Urinary bladder (tissue), 4 donors: ENCODE measurements around the gene EPN2. TPM values are rescaled to one million over a fixed set of nuclear protein-coding genes. Genes with fewer than 3 reads are reported as not detected.

ENCODE experiments used
- DNase-seq: peaks from one replicate; pipeline ENCODE4 v3.0.0-alpha.2; 2015; ENCODE audit errors: extremely low spot score
- H3K27ac ChIP-seq: one replicate; pipeline ENCODE4 v1.5.1; 2013; ENCODE audit warnings: low read depth, mild to moderate bottlenecking, moderate library complexity
- H3K36me3 ChIP-seq: one replicate; pipeline ENCODE4 v1.6.1; 2013; ENCODE audit warnings: mild to moderate bottlenecking, moderate library complexity; ENCODE audit not compliant: insufficient read depth
- H3K4me1 ChIP-seq: one replicate; pipeline ENCODE4 v1.6.1; 2013; ENCODE audit warnings: mild to moderate bottlenecking, moderate library complexity; ENCODE audit not compliant: insufficient read depth
- H3K4me3 ChIP-seq: one replicate; pipeline ENCODE4 v1.5.1; 2013; ENCODE audit warnings: low read depth, low read length
- WGBS: extraction: QIAGEN DNeasy Blood & Tissue Kit; methylation state at CpG from one replicate; pipeline ENCODE4 v1.1.7; 2013; 5-methylcytosine and 5-hydroxymethylcytosine counted together
- polyA plus RNA-seq: library from polyadenylated mRNA; stranded (reverse); fragments of 200-250 nt; gene quantifications from one replicate; pipeline ENCODE4 v1.2.3, GENCODE V29; 2013
- total RNA-seq: library from RNA; depleted of rRNA; stranded (reverse); fragments of >200 nt; gene quantifications from one replicate; pipeline ENCODE4 v1.2.3, GENCODE V29; 2014
- donor health status: healthy with polysubstance abuse.
- donor health status: healthy.

Gene EPN2
- total and polyA plus RNA-seq, 2 donors, result 40.3 to 46.2 TPM

DNA sequence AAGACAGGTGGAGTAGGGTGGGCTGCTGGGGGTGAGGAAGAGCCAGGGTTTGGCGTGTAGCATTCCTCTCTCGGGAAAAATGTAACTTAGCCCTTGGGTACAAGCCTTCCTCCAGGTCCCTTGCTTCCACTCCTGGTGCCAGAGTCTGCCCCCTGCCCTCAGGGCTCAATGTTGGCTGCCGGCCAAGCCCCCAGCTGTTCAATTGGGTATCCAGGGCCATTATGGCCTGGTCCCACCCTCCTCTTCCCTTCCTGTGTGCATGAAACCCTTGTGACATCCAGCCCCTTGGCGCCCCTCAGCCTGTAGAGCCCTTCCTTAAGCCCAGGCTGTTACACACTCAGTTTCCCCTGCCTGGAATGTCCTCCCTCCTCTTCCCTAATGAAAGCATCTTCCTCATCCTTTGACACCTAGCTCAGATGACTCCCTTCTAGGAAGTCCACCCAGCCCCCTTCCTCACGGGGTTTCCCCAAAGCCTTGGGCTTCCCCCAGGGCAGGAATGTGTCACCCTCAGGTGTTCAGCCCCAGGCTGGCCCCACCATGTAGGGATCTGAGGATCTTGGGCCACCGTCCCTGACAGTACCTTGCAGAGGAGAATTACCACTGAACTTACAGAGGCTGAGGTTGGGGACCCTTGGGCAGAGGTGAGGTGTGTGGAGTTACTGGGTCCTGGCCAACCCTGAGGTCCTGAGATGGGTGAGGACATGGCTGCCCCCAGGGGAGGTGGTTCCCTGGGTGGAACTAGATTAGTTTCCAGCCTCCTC lies 95.4 kb downstream of the EPN2 start:
- Histone ChIP-seq H3K36me3 (peaks cover 1% of the 10 kb centered on the region), H3K27ac (no peak overlapping the region)
- DNase-seq, result no peak

DNA sequence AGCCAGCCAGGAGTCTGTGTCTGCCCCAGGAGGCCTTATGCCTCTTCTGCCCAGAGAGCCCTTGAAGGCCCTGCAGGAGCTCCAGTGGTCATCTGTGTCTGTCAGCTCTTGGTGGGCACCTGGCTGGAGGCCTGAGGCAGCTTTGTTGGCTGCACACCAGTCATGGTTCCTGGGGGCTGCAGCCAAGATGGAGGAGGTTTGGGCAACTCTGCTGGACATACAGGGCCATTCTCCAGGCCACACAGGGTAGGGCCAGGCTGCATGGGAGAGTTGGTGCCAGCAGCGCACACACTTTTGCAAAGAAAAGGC lies 95.9 kb downstream of the EPN2 start:
- 98% methylated on average over 1 of the region's 1 CpG for WGBS
- Histone ChIP-seq H3K27ac (no peak overlapping the region), H3K4me1 (no peaks in the 10 kb centered on the region), H3K4me3 (no peak overlapping the region), H3K36me3 (peaks cover 1% of the 10 kb centered on the region)
- DNase-seq, result no peak

More for the DNA sequence above, 95.4 kb downstream of the EPN2 start:
- H3K4me1 ChIP-seq, result no peaks in the 10 kb centered on the region
- WGBS, result 73% methylated on average over 6 of the region's 6 CpGs
- H3K4me3 ChIP-seq, result no peak overlapping the region

DNA sequence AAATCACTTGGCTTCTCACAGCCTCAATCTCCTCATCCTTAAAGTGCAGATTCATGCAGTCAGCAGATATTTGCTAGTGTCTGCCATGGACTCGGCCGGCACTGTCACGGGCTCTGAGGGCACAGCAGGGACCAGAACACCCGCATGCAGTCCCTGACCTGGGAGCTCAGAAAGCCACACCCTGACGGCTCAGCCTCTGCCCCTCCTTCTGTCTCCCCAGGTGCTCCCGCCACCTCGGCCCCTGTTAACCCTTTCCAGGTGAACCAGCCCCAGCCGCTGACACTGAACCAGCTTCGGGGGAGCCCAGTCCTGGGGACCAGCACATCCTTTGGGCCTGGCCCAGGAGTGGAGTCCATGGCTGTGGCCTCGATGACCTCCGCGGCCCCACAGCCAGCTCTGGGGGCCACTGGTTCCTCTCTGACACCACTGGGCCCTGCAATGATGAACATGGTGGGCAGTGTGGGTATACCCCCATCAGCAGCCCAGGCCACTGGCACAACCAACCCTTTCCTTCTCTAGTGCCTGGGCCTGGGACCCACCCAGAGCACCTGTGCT lies 96.6 kb downstream of the EPN2 start:
- peaks cover 1% of the 10 kb centered on the region for H3K36me3 ChIP-seq
- no peaks in the 10 kb centered on the region for H3K4me1 ChIP-seq
- no peak overlapping the region for H3K27ac ChIP-seq
- DNase-seq, result no peak
- no peak overlapping the region for H3K4me3 ChIP-seq
- WGBS, result 89% methylated on average over 12 of the region's 12 CpGs

DNA sequence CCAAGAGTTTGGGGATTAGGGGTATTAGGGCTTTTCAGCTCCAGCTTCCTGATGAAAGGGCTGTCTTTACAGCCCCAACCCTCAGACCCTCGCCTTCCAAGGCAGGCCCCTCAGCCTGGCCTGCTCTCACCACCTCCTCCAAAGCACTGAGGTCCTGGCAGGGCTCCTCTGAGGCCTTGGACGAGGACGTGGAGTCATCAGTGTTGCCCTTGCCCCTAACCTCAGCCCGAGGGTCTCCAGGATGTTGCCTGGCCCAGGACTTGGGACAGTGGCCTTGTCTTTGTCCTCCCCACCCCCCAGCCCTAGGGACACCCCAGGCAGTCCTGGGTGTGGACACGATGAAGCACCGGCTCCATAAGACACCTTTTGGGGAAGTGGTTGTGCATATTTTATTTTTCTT lies 97.2 kb downstream of the EPN2 start:
- WGBS, result 81% methylated on average over 6 of the region's 6 CpGs
- Histone ChIP-seq H3K36me3 (peaks cover 1% of the 10 kb centered on the region), H3K4me1 (no peaks in the 10 kb centered on the region), H3K27ac (no peak overlapping the region), H3K4me3 (no peak overlapping the region)
- no peak for DNase-seq

DNA sequence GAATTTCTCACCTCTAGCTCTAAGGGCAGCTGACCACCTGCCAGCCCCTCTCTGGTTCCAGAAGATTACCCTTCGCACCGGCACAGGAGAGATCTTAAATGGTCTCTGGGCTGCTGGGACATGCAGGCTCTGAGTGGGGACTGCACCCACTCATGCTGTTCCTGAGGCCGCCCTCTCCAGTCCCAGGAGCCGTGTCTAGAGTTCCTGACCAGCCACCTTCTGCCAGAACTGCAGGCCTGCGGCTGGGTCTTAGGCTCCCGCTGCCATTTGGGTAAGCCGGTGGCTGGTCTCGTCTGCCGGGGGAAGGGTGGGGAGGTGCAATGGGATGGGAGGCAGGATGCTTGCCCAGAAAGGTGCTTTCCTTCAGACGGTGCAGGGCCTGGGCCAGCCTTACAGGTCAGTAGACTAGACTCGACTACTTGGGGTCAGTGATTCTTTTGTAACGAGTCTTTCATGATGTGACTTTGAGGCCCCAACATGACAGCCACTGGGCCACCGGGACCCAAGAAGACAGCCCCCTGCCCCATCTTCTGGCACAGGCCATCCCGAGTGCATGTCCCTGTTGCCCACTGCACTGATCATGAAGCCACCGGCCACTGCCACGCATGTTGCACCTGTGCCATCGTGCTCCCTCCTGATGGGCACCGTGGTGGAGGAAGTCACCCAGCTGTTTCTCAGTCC lies 98.9 kb downstream of the EPN2 start:
- no peak for DNase-seq
- Histone ChIP-seq H3K36me3 (peaks cover 1% of the 10 kb centered on the region), H3K27ac (no peak overlapping the region), H3K4me3 (no peak overlapping the region), H3K4me1 (no peaks in the 10 kb centered on the region)
- WGBS, result 86% methylated on average over 18 of the region's 18 CpGs

DNA sequence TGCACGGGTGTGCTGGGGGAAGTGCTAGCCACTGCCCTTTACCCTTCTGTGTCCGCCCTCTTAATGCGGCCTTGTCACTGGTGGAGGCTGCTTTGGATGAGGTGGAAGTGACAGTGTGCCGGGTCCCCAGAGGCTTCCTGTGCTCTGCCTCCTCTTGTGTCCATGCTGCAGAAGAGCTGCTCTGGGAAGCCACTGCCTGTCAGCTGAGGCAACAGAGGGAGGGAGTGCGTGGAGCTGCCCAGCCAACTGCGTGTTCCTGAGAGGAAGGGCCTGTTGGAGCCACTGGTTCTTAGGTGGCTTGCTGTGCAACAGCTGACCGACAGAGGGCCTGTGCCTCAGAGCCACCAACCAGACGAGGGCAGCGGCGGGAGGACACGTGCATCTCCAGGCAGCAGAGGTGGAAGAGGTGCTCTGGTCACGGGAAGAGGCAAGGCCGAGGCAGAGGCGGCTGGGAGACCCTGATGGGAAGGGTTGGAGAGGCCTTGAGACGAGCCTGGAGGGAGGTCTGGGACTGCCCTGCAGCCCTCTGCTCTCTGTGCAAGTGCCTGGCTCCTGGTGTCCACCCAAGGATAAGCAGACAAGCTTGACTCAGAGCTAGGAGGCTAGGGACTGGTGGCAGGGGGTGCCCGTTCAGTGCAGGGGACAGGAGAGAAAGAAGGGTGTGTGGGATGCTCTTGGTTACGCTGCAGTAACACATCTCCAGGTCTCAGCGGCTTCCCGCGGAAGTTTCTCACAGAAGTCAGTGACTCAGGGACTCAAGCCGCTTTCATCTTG lies 100.0 kb downstream of the EPN2 start:
- Histone ChIP-seq H3K4me3 (no peak overlapping the region), H3K4me1 (no peaks in the 10 kb centered on the region), H3K36me3 (peaks cover 1% of the 10 kb centered on the region), H3K27ac (no peak overlapping the region)
- 69% methylated on average over 21 of the region's 21 CpGs for WGBS
- DNase-seq, result no peak

DNA sequence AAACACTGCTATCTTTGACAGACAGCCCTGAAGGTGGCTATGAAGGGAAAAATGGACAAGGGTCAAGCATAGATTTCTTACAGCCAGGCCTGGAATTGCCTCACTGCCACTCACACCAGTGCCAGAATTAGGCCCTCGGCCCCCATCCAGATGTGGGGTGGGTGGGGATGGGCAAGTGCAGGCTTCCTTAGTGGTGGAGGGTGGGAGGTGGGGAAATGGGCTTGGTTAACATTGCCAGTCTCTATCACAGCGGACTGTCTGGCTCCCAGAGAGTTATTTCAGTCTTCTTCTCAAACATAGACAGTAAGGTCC lies 100.5 kb downstream of the EPN2 start:
- DNase-seq, result no peak
- 64% methylated on average over 2 of the region's 2 CpGs for WGBS
- peaks cover 1% of the 10 kb centered on the region for H3K36me3 ChIP-seq
- H3K4me3 ChIP-seq, result no peak overlapping the region
- no peaks in the 10 kb centered on the region for H3K4me1 ChIP-seq
- H3K27ac ChIP-seq, result no peak overlapping the region

DNA sequence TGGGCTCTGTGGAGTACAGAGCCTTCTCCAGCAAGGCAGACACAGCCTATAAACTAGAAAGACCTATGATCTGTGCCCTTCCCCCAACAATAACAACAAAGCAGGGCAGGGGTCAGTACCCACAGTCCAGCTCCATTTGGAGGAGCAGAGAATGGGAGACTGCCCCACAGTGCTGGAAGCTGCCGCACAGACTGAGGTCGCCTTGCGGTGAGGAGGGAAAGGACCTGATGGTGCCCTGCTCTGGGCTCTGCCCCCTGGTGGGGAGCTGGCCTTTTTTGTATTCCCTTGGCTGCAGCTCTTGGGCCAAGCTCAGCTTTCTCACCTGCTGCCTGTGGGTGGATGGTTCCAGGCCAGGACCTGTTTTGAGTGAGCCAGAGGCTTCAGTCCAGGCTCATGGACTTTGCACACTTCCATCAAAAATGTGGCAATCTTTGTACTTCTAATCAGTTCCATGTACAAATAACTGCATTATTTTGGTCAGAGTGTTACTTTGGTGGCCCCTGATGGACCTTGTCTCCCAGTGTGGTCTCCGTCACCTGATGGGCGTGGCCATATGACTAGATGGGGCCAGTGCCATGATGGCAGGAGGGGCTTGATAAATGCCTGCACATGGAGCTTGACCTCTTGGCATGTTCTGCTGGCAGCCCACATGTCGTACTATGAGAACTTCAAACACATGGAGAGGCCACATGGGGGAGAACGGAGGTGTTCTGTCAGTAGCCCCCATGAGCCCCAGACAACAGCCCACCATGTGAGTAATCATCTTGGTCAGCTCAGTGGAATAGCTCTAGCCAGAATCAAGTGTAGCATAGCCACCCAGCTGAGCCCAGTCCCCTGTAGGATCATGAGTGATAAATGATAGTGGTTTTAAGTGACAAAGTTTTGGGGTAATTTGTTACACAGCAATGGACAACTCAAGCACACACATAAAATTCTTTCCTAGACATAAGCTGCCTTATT lies 101.1 kb downstream of the EPN2 start:
- H3K27ac ChIP-seq, result no peak overlapping the region
- H3K36me3 ChIP-seq, result peaks cover 1% of the 10 kb centered on the region
- H3K4me1 ChIP-seq, result no peaks in the 10 kb centered on the region
- WGBS, result 85% methylated on average over 7 of the region's 7 CpGs
- no peak overlapping the region for H3K4me3 ChIP-seq
- no peak for DNase-seq

DNA sequence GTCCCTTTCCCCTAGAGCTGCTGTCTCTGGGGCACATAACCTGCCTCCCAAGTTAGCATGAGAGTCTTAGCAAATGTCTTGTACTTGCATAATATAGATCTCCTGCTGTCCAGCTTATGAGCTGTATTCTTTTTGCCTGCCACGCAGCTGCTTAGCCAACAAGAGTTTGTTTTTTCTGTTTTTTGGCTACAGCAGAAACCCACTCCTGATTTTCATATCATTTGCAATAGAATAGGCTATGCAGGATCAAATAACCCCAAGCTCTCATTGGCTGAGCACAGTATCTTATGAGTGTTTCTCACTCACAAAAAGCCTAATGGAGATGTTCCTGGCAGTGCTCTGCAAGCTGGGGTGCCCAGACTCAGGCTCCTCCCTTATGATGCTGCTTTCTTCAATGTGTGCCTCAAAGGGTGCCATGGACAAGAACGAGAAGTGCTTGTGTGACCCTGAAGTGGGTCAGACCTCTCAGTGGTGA lies 102.2 kb downstream of the EPN2 start:
- H3K4me3 ChIP-seq, result no peak overlapping the region
- WGBS, result 53% methylated on average over 2 of the region's 2 CpGs
- DNase-seq, result no peak

DNA sequence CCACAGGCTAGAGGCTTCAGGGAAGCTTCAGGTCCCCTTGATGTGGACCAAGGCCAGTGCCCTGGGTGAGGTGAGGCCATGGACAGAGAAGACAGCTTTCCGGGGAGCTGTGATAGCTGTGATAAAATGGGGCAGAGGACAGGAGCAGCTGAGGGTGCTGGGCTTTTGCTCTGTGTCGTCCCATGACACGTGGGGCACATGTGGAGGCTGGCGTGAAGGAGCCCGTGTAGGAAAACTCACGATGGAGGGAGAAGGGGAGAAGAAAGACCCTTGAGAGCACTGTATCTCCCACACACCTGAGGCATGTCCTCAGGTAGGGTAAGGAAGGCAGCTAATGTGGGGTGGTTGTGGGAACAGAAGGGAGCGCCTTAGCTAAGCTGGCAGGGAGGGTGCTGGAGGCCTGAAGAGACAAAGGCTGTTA lies 104.1 kb downstream of the EPN2 start:
- H3K4me3 ChIP-seq, result no peak overlapping the region
- no peaks in the 10 kb centered on the region for H3K4me1 ChIP-seq
- no peak for DNase-seq
- H3K36me3 ChIP-seq, result peaks cover 1% of the 10 kb centered on the region
- 67% methylated on average over 7 of the region's 7 CpGs for WGBS
- no peak overlapping the region for H3K27ac ChIP-seq

More for the DNA sequence above, 102.2 kb downstream of the EPN2 start:
- Histone ChIP-seq H3K27ac (no peak overlapping the region), H3K36me3 (peaks cover 1% of the 10 kb centered on the region), H3K4me1 (no peaks in the 10 kb centered on the region)

DNA sequence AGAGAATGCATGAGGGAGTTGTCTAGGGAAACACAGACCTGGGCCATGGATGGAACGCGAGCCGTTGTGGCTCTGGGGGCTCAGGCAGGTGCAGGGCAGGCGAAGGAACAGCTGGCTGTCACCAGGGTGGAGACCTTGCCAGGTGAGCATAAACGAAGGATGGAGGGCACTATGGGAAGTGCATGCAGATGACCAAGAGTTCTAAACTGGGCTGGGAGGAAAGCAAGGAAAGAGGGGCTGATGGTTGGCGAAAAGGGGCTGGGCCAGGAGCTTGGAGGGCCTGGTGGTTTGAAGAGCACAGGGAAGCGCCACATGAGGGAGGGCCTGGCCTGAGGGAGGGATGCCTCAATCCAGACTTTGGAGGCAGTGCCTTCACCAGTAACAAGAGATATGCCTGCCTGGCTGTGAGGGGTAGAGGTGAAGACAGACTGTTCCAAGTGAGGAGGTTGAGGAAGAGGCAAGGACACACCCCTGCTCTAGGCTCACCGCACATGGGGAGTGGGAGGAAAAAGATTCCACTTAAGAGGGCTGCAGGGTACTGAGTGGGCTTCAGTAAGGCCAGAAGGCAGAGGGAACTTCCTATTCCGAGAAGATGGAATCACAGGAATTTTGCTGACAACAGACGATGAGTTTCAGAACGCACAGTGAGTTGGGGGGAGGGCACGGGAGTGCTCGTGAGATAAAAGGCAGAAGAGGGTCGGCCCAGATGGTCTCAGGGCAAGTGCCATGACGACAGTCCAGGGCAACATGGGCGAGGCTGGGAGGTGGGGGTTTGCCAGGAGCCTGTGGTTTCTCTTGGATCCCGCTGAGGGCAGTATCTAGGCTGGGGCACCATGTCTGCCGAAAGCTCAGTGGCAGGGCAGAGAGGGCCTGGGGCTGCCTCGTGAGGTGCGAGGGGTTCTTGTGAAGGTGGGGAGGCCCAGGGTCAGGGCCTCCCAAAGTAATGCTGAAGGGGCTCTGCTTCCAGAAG lies 104.8 kb downstream of the EPN2 start:
- H3K27ac ChIP-seq, result no peak overlapping the region
- no peak overlapping the region for H3K4me3 ChIP-seq
- H3K4me1 ChIP-seq, result no peaks in the 10 kb centered on the region
- DNase-seq, result no peak
- no peaks in the 10 kb centered on the region for H3K36me3 ChIP-seq
- 49% methylated on average over 20 of the region's 20 CpGs for WGBS

DNA sequence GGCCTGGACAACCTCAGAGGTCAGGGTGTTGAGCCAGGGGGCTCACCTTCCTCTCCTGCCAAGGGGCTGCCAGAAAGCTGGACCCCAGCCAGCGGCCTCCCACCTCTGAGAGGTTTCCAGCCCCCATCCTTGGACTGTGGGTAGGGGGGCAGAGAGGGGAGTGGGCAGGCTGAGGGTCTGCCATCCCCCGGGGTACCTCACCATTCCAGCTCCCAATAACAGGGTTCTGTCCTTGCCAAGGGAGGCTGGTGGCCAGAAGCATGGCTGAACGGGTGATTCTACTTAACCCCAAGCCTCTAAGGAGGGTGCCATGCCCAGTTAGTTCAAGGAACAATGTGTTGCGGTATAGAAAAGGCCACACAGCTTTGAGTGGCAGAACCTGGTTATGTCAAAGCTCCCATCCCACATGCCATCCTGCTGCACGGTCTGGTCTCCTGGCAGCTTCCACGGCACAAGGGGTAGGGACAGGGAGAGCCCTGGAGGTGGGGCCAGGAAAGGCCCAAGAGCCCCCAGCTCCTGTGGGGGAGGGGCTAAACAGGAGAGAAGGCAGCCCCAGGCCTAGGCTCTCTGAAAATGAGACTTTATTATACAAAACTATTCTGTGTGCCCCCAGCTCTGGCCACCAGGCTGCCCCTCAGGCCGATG lies 105.6 kb downstream of the EPN2 start:
- Histone ChIP-seq H3K4me3 (no peak overlapping the region), H3K4me1 (no peaks in the 10 kb centered on the region), H3K36me3 (no peaks in the 10 kb centered on the region), H3K27ac (no peak overlapping the region)
- DNase-seq, result no peak
- WGBS, result 56% methylated on average over 7 of the region's 7 CpGs
